ENCODE measurements around the gene AGPS. TPM values are rescaled to one million over a fixed set of nuclear protein-coding genes. Genes with fewer than 3 reads are reported as not detected.

Gene AGPS
- total and polyA plus RNA-seq, 9 donors: 18.7 to 32.0 (median 26.9) TPM

- no peak for DNase-seq
- no peaks in the 10 kb centered on the region for H3K36me3 ChIP-seq (ENCODE audit: control insufficient read depth, insufficient read depth, low read length)
- H3K4me3 ChIP-seq (ENCODE audit: low read length): no peak overlapping the region
- H3K27ac ChIP-seq (ENCODE audit: low read length): no peak overlapping the region
- no CpG with 5 or more reads among the region's 10 CpGs for WGBS (ENCODE audit: insufficient coverage)
- no peaks in the 10 kb centered on the region for H3K9me3 ChIP-seq (replicated peaks; ENCODE audit: control insufficient read depth, low read depth, low read length)
- H3K4me1 ChIP-seq (ENCODE audit: control insufficient read depth, insufficient read depth, low read length): peaks cover 5% of the 10 kb centered on the region
- H3K27me3 ChIP-seq (ENCODE audit: control insufficient read depth, insufficient read depth, low read length): no peaks in the 10 kb centered on the region
These were observed 4.3 kb downstream of the AGPS start for GRCh38 chr2:177396703-177397460.

GRCh38 chr2:177397481-177398289 is 5.1 kb downstream of the AGPS start:
- H3K4me3 ChIP-seq (ENCODE audit: low read length): no peak overlapping the region
- H3K9me3 ChIP-seq (replicated peaks; ENCODE audit: control insufficient read depth, low read depth, low read length): no peaks in the 10 kb centered on the region
- no peaks in the 10 kb centered on the region for H3K36me3 ChIP-seq (ENCODE audit: control insufficient read depth, insufficient read depth, low read length)
- peak; percentile 15 for DNase-seq
- H3K27ac ChIP-seq (ENCODE audit: low read length): no peak overlapping the region
- H3K4me1 ChIP-seq (ENCODE audit: control insufficient read depth, insufficient read depth, low read length): peaks cover 2% of the 10 kb centered on the region
- no peaks in the 10 kb centered on the region for H3K27me3 ChIP-seq (ENCODE audit: control insufficient read depth, insufficient read depth, low read length)
- WGBS (ENCODE audit: insufficient coverage): no CpG with 5 or more reads among the region's 12 CpGs

- no peak overlapping the region for H3K4me3 ChIP-seq (ENCODE audit: low read length)
- no peaks in the 10 kb centered on the region for H3K9me3 ChIP-seq (replicated peaks; ENCODE audit: control insufficient read depth, low read depth, low read length)
- H3K4me1 ChIP-seq (ENCODE audit: control insufficient read depth, insufficient read depth, low read length): peaks cover 2% of the 10 kb centered on the region
- H3K27ac ChIP-seq (ENCODE audit: low read length): no peak overlapping the region
- H3K36me3 ChIP-seq (ENCODE audit: control insufficient read depth, insufficient read depth, low read length): no peaks in the 10 kb centered on the region
- no peak for DNase-seq
- no CpG with 5 or more reads among the region's 1 CpG for WGBS (ENCODE audit: insufficient coverage)
- H3K27me3 ChIP-seq (ENCODE audit: control insufficient read depth, insufficient read depth, low read length): no peaks in the 10 kb centered on the region
These were observed 5.7 kb downstream of the AGPS start for GRCh38 chr2:177398290-177398683.

GRCh38 chr2:177398791-177399190 is 6.2 kb downstream of the AGPS start:
- no peak overlapping the region for H3K27ac ChIP-seq (ENCODE audit: low read length)
- WGBS (ENCODE audit: insufficient coverage): no CpG with 5 or more reads among the region's 1 CpG

GRCh38 chr2:177399376-177399775 is 6.8 kb downstream of the AGPS start:
- Histone ChIP-seq H3K36me3 (ENCODE audit: control insufficient read depth, insufficient read depth, low read length) (no peaks in the 10 kb centered on the region), H3K27me3 (ENCODE audit: control insufficient read depth, insufficient read depth, low read length) (no peaks in the 10 kb centered on the region), H3K4me1 (ENCODE audit: control insufficient read depth, insufficient read depth, low read length) (no peaks in the 10 kb centered on the region), H3K4me3 (ENCODE audit: low read length) (no peak overlapping the region), H3K9me3 (replicated peaks; ENCODE audit: control insufficient read depth, low read depth, low read length) (no peaks in the 10 kb centered on the region), H3K27ac (ENCODE audit: low read length) (no peak overlapping the region)
- WGBS (ENCODE audit: insufficient coverage): no CpG with 5 or more reads among the region's 1 CpG
- DNase-seq: no peak

More at GRCh38 chr2:177398791-177399190, 6.2 kb downstream of the AGPS start:
- no peak for DNase-seq
- no peak overlapping the region for H3K4me3 ChIP-seq (ENCODE audit: low read length)
- no peaks in the 10 kb centered on the region for H3K36me3 ChIP-seq (ENCODE audit: control insufficient read depth, insufficient read depth, low read length)
- H3K27me3 ChIP-seq (ENCODE audit: control insufficient read depth, insufficient read depth, low read length): no peaks in the 10 kb centered on the region
- no peaks in the 10 kb centered on the region for H3K4me1 ChIP-seq (ENCODE audit: control insufficient read depth, insufficient read depth, low read length)
- no peaks in the 10 kb centered on the region for H3K9me3 ChIP-seq (replicated peaks; ENCODE audit: control insufficient read depth, low read depth, low read length)

- DNase-seq: no peak
- no peaks in the 10 kb centered on the region for H3K27me3 ChIP-seq (ENCODE audit: control insufficient read depth, insufficient read depth, low read length)
- no peak overlapping the region for H3K27ac ChIP-seq (ENCODE audit: low read length)
- H3K36me3 ChIP-seq (ENCODE audit: control insufficient read depth, insufficient read depth, low read length): no peaks in the 10 kb centered on the region
- no peak overlapping the region for H3K4me3 ChIP-seq (ENCODE audit: low read length)
- WGBS (ENCODE audit: insufficient coverage): no CpG with 5 or more reads among the region's 4 CpGs
- H3K9me3 ChIP-seq (replicated peaks; ENCODE audit: control insufficient read depth, low read depth, low read length): no peaks in the 10 kb centered on the region
- no peaks in the 10 kb centered on the region for H3K4me1 ChIP-seq (ENCODE audit: control insufficient read depth, insufficient read depth, low read length)
These were observed 7.9 kb downstream of the AGPS start for GRCh38 chr2:177400337-177400923.

- no peak for DNase-seq
- Histone ChIP-seq H3K4me1 (ENCODE audit: control insufficient read depth, insufficient read depth, low read length) (no peaks in the 10 kb centered on the region), H3K9me3 (replicated peaks; ENCODE audit: control insufficient read depth, low read depth, low read length) (no peaks in the 10 kb centered on the region), H3K27ac (ENCODE audit: low read length) (no peak overlapping the region), H3K27me3 (ENCODE audit: control insufficient read depth, insufficient read depth, low read length) (no peaks in the 10 kb centered on the region), H3K4me3 (ENCODE audit: low read length) (no peak overlapping the region), H3K36me3 (ENCODE audit: control insufficient read depth, insufficient read depth, low read length) (no peaks in the 10 kb centered on the region)
- WGBS (ENCODE audit: insufficient coverage): no CpG with 5 or more reads among the region's 1 CpG
These were observed 9.5 kb downstream of the AGPS start for GRCh38 chr2:177402096-177402495.

GRCh38 chr2:177403838-177404237 is 11.3 kb downstream of the AGPS start:
- peak; percentile 49 for DNase-seq
- H3K27ac ChIP-seq (ENCODE audit: low read length): no peak overlapping the region
- no CpG with 5 or more reads among the region's 6 CpGs for WGBS (ENCODE audit: insufficient coverage)

GRCh38 chr2:177404243-177404642 is 11.7 kb downstream of the AGPS start:
- DNase-seq: no peak
- Histone ChIP-seq H3K9me3 (replicated peaks; ENCODE audit: control insufficient read depth, low read depth, low read length) (no peaks in the 10 kb centered on the region), H3K4me1 (ENCODE audit: control insufficient read depth, insufficient read depth, low read length) (no peaks in the 10 kb centered on the region), H3K36me3 (ENCODE audit: control insufficient read depth, insufficient read depth, low read length) (no peaks in the 10 kb centered on the region), H3K4me3 (ENCODE audit: low read length) (no peak overlapping the region), H3K27me3 (ENCODE audit: control insufficient read depth, insufficient read depth, low read length) (no peaks in the 10 kb centered on the region), H3K27ac (ENCODE audit: low read length) (no peak overlapping the region)
- WGBS (ENCODE audit: insufficient coverage): no CpG with 5 or more reads among the region's 3 CpGs

More at GRCh38 chr2:177403838-177404237, 11.3 kb downstream of the AGPS start:
- Histone ChIP-seq H3K4me3 (ENCODE audit: low read length) (no peak overlapping the region), H3K9me3 (replicated peaks; ENCODE audit: control insufficient read depth, low read depth, low read length) (no peaks in the 10 kb centered on the region), H3K4me1 (ENCODE audit: control insufficient read depth, insufficient read depth, low read length) (no peaks in the 10 kb centered on the region), H3K27me3 (ENCODE audit: control insufficient read depth, insufficient read depth, low read length) (no peaks in the 10 kb centered on the region), H3K36me3 (ENCODE audit: control insufficient read depth, insufficient read depth, low read length) (no peaks in the 10 kb centered on the region)

- Histone ChIP-seq H3K4me1 (ENCODE audit: control insufficient read depth, insufficient read depth, low read length) (no peaks in the 10 kb centered on the region), H3K27ac (ENCODE audit: low read length) (no peak overlapping the region), H3K36me3 (ENCODE audit: control insufficient read depth, insufficient read depth, low read length) (no peaks in the 10 kb centered on the region), H3K27me3 (ENCODE audit: control insufficient read depth, insufficient read depth, low read length) (no peaks in the 10 kb centered on the region), H3K9me3 (replicated peaks; ENCODE audit: control insufficient read depth, low read depth, low read length) (no peaks in the 10 kb centered on the region), H3K4me3 (ENCODE audit: low read length) (no peak overlapping the region)
- no peak for DNase-seq
- WGBS (ENCODE audit: insufficient coverage): 92% methylated on average over 2 of the region's 2 CpGs
These were observed 12.6 kb downstream of the AGPS start for GRCh38 chr2:177405029-177405692.
